Testis (tissue), 5 donors: Measurements from ENCODE around the gene MAGEL2. TPM values are rescaled to one million over a fixed set of nuclear protein-coding genes. Genes with fewer than 3 reads are reported as not detected.
A peak's percentile ranks its signal among the peaks of the same experiment; 100 is the strongest.

Source experiments
- DNase-seq: peaks from one replicate; pipeline ENCODE4 v3.0.0-alpha.2; 2019
- H3K27ac ChIP-seq, 2 donors: fragments of 200-600 bp; sonication (generic); one replicate each; pipeline ENCODE4 v1.5.1; 2019
- H3K27me3 ChIP-seq: fragments of 200-600 bp; sonication (generic); one replicate; pipeline ENCODE4 v1.5.1; 2019
- H3K36me3 ChIP-seq: fragments of 200-600 bp; sonication (generic); one replicate; pipeline ENCODE4 v1.5.1; 2017; ENCODE audit warnings: low read depth; ENCODE audit errors: missing control alignments
- H3K4me1 ChIP-seq: fragments of 200-600 bp; sonication (generic); one replicate; pipeline ENCODE4 v1.5.1; 2019
- H3K4me3 ChIP-seq, 2 donors: fragments of 200-600 bp; sonication (generic); one replicate each; pipeline ENCODE4 v1.5.1; 2017 to 2019
- H3K9me3 ChIP-seq: fragments of 200-600 bp; sonication (generic); one replicate; pipeline ENCODE4 v1.5.1; 2017
- CTCF ChIP-seq, 3 experiments: fragments of 450-650 bp in 2 of 3; fragments of 200-600 bp in 1 of 3; sonication (generic) in 1 of 3; IDR thresholded peaks; one replicate each; pipeline ENCODE4 v1.5.1; 2016 to 2019; ENCODE audit warnings: antibody characterized with exemption in 3 of 3, mild to moderate bottlenecking in 2 of 3, moderate library complexity in 1 of 3
- POLR2A ChIP-seq: fragments of 450-650 bp; IDR thresholded peaks from one replicate; pipeline ENCODE4 v1.6.1; 2017; ENCODE audit warnings: antibody characterized with exemption, mild to moderate bottlenecking, moderate library complexity
- WGBS, 2 donors: methylation state at CpG; one replicate each; pipeline ENCODE4 v1.1.5; 2018; 5-methylcytosine and 5-hydroxymethylcytosine counted together
- intact Hi-C: fragments of 100-400 bp; cut with DNase I; formaldehyde crosslinking; loops from one replicate; pipeline ENCODE4 v1.15.1; 2023; ENCODE audit warnings: low total_unique reads
- long read RNA-seq, 2 donors: transcript quantifications; one replicate each; lab custom pipeline, GENCODE V29; 2026
- polyA plus RNA-seq: library from polyadenylated mRNA; stranded (reverse); fragments of 350-450 nt; fragmentation: Illumina TruSeq; extraction: RNeasy Lipid Tissue Mini Kit (QIAGEN cat#74804); gene quantifications from one replicate; pipeline ENCODE4 v1.2.3, GENCODE V29; 2014; ENCODE audit warnings: low read depth, low replicate concordance; ENCODE audit not compliant: insufficient read depth
- total RNA-seq, 2 donors: library from RNA; depleted of rRNA; stranded (reverse); fragments of >200 nt; gene quantifications; one replicate each; pipeline ENCODE4 v1.2.3, GENCODE V29; 2016

The MAGEL2 gene
- total RNA-seq (1 to 10 TPM; 1.9 to 3.5 TPM), polyA plus RNA-seq (5.8 TPM)
- long read RNA-seq, donor 1, full-length matches to known transcripts, result 19 of 19 reads
- long read RNA-seq, donor 1, partial matches to known transcripts, result 0 of 19 reads
- long read RNA-seq, donor 1, other reads (novel, unspliced or antisense), result 0 of 19 reads
- long read RNA-seq, donor 2, full-length matches to known transcripts, result 16 of 16 reads
- long read RNA-seq, donor 2, partial matches to known transcripts, result 0 of 16 reads
- long read RNA-seq, donor 2, other reads (novel, unspliced or antisense), result 0 of 16 reads

GRCh38 chr15:23647421-23648370 lies at the start of gene MAGEL2:
TSS of gene MAGEL2 (minus strand) at chr15:23647867. CDS start at chr15:23647742, 125 bp downstream.
- no peaks in the 10 kb centered on the region for H3K27me3 ChIP-seq
- no peak within 1 kb of the TSS for H3K27ac ChIP-seq
- DNase-seq, result no peak
- intact Hi-C loops, result loop anchor here (10.0 kb wide), 1 partner anchor 217 kb away; no protein-coding TSS in a partner anchor
- WGBS, 2 donors, result 23 to 27% methylated on average over 9 to 37 of the region's 37 CpGs
- no peaks in the 10 kb centered on the region for H3K9me3 ChIP-seq
- no peaks in the 10 kb centered on the region for H3K36me3 ChIP-seq
- H3K4me1 ChIP-seq, result no peaks in the 10 kb centered on the region
- peak within 1 kb of the TSS; percentile 26 to 27 for H3K4me3 ChIP-seq
- TF ChIP-seq POLR2A (no peak), CTCF (IDR thresholded peaks at IDR 0.05) (no peak)

GRCh38 chr15:23695282-23695681 lies 47.6 kb upstream of the MAGEL2 start:
- Histone ChIP-seq H3K27me3 (no peaks in the 10 kb centered on the region), H3K4me1 (no peaks in the 10 kb centered on the region), H3K4me3 (no peak overlapping the region), H3K36me3 (no peaks in the 10 kb centered on the region), H3K9me3 (no peaks in the 10 kb centered on the region), H3K27ac (no peak overlapping the region)
- DNase-seq, result no peak
- intact Hi-C loops, result no loop called here
- TF ChIP-seq CTCF (IDR thresholded peaks at IDR 0.05) (no peak), POLR2A (no peak)
- 72 to 89% methylated on average over 2 of the region's 2 CpGs for WGBS, 2 donors

- DNase-seq, result no peak
- Histone ChIP-seq H3K9me3 (no peaks in the 10 kb centered on the region), H3K36me3 (no peaks in the 10 kb centered on the region), H3K27ac (no peak overlapping the region), H3K4me3 (no peak overlapping the region), H3K27me3 (no peaks in the 10 kb centered on the region), H3K4me1 (no peaks in the 10 kb centered on the region)
- no peak for TF ChIP-seq CTCF (IDR thresholded peaks at IDR 0.05)
- TF ChIP-seq POLR2A, result no peak
- 94 to 95% methylated on average over 1 of the region's 1 CpG for WGBS, 2 donors
- intact Hi-C loops, result no loop called here
Measured at GRCh38 chr15:23694592-23694991, 46.9 kb upstream of the MAGEL2 start.

GRCh38 chr15:23690450-23690852 lies 42.8 kb upstream of the MAGEL2 start:
- H3K9me3 ChIP-seq, result no peaks in the 10 kb centered on the region
- H3K27me3 ChIP-seq, result no peaks in the 10 kb centered on the region
- H3K36me3 ChIP-seq, result no peaks in the 10 kb centered on the region
- TF ChIP-seq CTCF (IDR thresholded peaks at IDR 0.05), result no peak
- no peak for TF ChIP-seq POLR2A
- H3K4me1 ChIP-seq, result no peaks in the 10 kb centered on the region
- peak; percentile 76 for DNase-seq
- no peak overlapping the region for H3K4me3 ChIP-seq
- WGBS, 2 donors, result 61 to 64% methylated on average over 5 of the region's 5 CpGs
- intact Hi-C loops, result no loop called here
- H3K27ac ChIP-seq, result no peak overlapping the region
